RWPE1 (cell line): ENCODE measurements around the gene MTRFR.

Experiments
- CTCF ChIA-PET: fragments of 350-600 bp; sonication (Branson Sonifier 250); formaldehyde crosslinking; extraction: SDS; loops from one replicate; lab custom pipeline; 2021; lab: Yijun Ruan, JAX
- POLR2A ChIA-PET: fragments of 400-600 bp; formaldehyde crosslinking; extraction: SDS; loops from one replicate; lab custom pipeline; 2020; ENCODE audit warnings: antibody characterized with exemption; ENCODE audit not compliant: low non-redundant PET; lab: Yijun Ruan, JAX
- DNase-seq: peaks from one replicate; pipeline ENCODE4 v3.0.0; 2012; ENCODE audit warnings: low spot score
- H3K27ac ChIP-seq: fragments of 450-650 bp; 2 replicates; pipeline ENCODE4 v1.5.1; 2017
- CTCF ChIP-seq: fragments of 450-650 bp; conservative IDR thresholded peaks from 2 replicates; pipeline ENCODE4 v1.5.1; 2017; ENCODE audit warnings: low read depth, mild to moderate bottlenecking

Gene MTRFR

GRCh38 chr12:123271001-123271668 lies 37.9 kb downstream of the MTRFR start:
- peak overlapping the region; percentile 83 for H3K27ac ChIP-seq

GRCh38 chr12:123273166-123273565 lies 39.9 kb downstream of the MTRFR start:
- H3K27ac ChIP-seq = 0 out of 2 replicates have a peak overlapping the region, but pooled peaks have one; percentile 17
- TF ChIP-seq CTCF = no peak
- DNase-seq = no peak
- ChIA-PET POLR2A (interaction anchor here (0.6 kb wide), 1 partner anchor 340 kb away, joined by 3 read pairs; no protein-coding TSS in a partner anchor), CTCF (interaction anchor here (0.6 to 0.8 kb wide), 3 partner anchors 26 to 93 kb away, joined by 3 read pairs; no protein-coding TSS in a partner anchor)

More at GRCh38 chr12:123271001-123271668, 37.9 kb downstream of the MTRFR start:
- TF ChIP-seq CTCF = peak; percentile 86
- peak; percentile 78 for DNase-seq
- ChIA-PET POLR2A (no interaction called here), CTCF (interaction anchor here (0.5 kb wide), 1 partner anchor 94 kb away, joined by 3 read pairs; the partner anchor contains the start of gene SBNO1)

GRCh38 chr12:123278101-123278627 lies 44.9 kb downstream of the MTRFR start:
- DNase-seq = no peak
- H3K27ac ChIP-seq = no peak overlapping the region
- CTCF ChIA-PET = no interaction called here
- POLR2A ChIA-PET = no interaction called here
- TF ChIP-seq CTCF = no peak

- ChIA-PET CTCF (no interaction called here), POLR2A (no interaction called here)
- TF ChIP-seq CTCF = no peak
- no peak overlapping the region for H3K27ac ChIP-seq
- DNase-seq = no peak
These were observed 47.7 kb downstream of the MTRFR start for GRCh38 chr12:123280971-123281370.

GRCh38 chr12:123282111-123282510 lies 48.9 kb downstream of the MTRFR start:
- no peak overlapping the region for H3K27ac ChIP-seq
- TF ChIP-seq CTCF = no peak
- POLR2A ChIA-PET = no interaction called here
- no peak for DNase-seq
- CTCF ChIA-PET = interaction anchor here (0.6 kb wide), 2 partner anchors 18 to 89 kb away, joined by 4 to 6 read pairs; no protein-coding TSS in a partner anchor

- H3K27ac ChIP-seq = no peak overlapping the region
- DNase-seq = no peak
- POLR2A ChIA-PET = interaction anchor here (0.7 kb wide), 1 partner anchor 462 kb away, joined by 4 read pairs; no protein-coding TSS in a partner anchor
- TF ChIP-seq CTCF = no peak
- CTCF ChIA-PET = interaction anchor here (0.5 to 0.6 kb wide), 2 partner anchors 248 to 1395 kb away, joined by 3 read pairs; partner anchors contain the start of gene PSMD9
These were observed 50.2 kb downstream of the MTRFR start for GRCh38 chr12:123283461-123283860.
